ENCODE measurements around the gene PIGR. TPM values are rescaled to one million over a fixed set of nuclear protein-coding genes. Genes with fewer than 3 reads are reported as not detected.

PIGR gene
- total RNA-seq, 1 experiment from 2014 or later = not detected

- ChIA-PET POLR2A (ENCODE audit: low non-redundant PET) (no interaction called here), CTCF (no interaction called here)
- H3K4me1 ChIP-seq (ENCODE audit: insufficient read depth, low read length, poor library complexity, severe bottlenecking) = no peaks in the 10 kb centered on the region
- intact Hi-C loops (cut with micrococcal nuclease; ENCODE audit: unreplicated experiment) = no loop called here
- no peak for DNase-seq (ENCODE audit: low spot score)
- TF ChIP-seq CTCF (conservative IDR thresholded peaks at IDR 0.05; ENCODE audit: low read depth, low read length) = no peak
- no peak for TF ChIP-seq EZH2 (IDR thresholded peaks at IDR 0.05; ENCODE audit: borderline replicate concordance, low read depth, low read length, poor library complexity, severe bottlenecking)
- H3K27me3 ChIP-seq (replicated peaks; ENCODE audit: insufficient read depth, low read depth, low read length, poor library complexity) = peaks cover 43% of the 10 kb centered on the region
- H3K36me3 ChIP-seq (ENCODE audit: insufficient read depth, low read length, poor library complexity, severe bottlenecking) = no peaks in the 10 kb centered on the region
- H3K9me3 ChIP-seq (ENCODE audit: low read depth, low read length, poor library complexity, severe bottlenecking) = no peaks in the 10 kb centered on the region
- no peak overlapping the region for H3K4me3 ChIP-seq (ENCODE audit: low read depth, low read length, poor library complexity, severe bottlenecking)
- no TSS peak for BruUV-seq (replicated peaks)
- H3K27ac ChIP-seq (ENCODE audit: low read depth, low read length, poor library complexity, severe bottlenecking) = no peak overlapping the region
These were observed 29.0 kb upstream of the PIGR start for GRCh38 chr1:206975306-206975705.

GRCh38 chr1:206974140-206974539 lies 27.9 kb upstream of the PIGR start:
- Histone ChIP-seq H3K9me3 (ENCODE audit: low read depth, low read length, poor library complexity, severe bottlenecking) (no peaks in the 10 kb centered on the region), H3K27ac (ENCODE audit: low read depth, low read length, poor library complexity, severe bottlenecking) (no peak overlapping the region), H3K4me1 (ENCODE audit: insufficient read depth, low read length, poor library complexity, severe bottlenecking) (no peaks in the 10 kb centered on the region), H3K36me3 (ENCODE audit: insufficient read depth, low read length, poor library complexity, severe bottlenecking) (no peaks in the 10 kb centered on the region), H3K27me3 (replicated peaks; ENCODE audit: insufficient read depth, low read depth, low read length, poor library complexity) (peaks cover 52% of the 10 kb centered on the region), H3K4me3 (ENCODE audit: low read depth, low read length, poor library complexity, severe bottlenecking) (no peak overlapping the region)
- ChIA-PET CTCF (no interaction called here), POLR2A (ENCODE audit: low non-redundant PET) (no interaction called here)
- TF ChIP-seq EZH2 (IDR thresholded peaks at IDR 0.05; ENCODE audit: borderline replicate concordance, low read depth, low read length, poor library complexity, severe bottlenecking) (no peak), CTCF (conservative IDR thresholded peaks at IDR 0.05; ENCODE audit: low read depth, low read length) (no peak)
- DNase-seq (ENCODE audit: low spot score) = no peak
- intact Hi-C loops (cut with micrococcal nuclease; ENCODE audit: unreplicated experiment) = no loop called here
- BruUV-seq (replicated peaks) = no TSS peak

GRCh38 chr1:206972728-206973127 lies 26.5 kb upstream of the PIGR start:
- no peaks in the 10 kb centered on the region for H3K4me1 ChIP-seq (ENCODE audit: insufficient read depth, low read length, poor library complexity, severe bottlenecking)
- H3K27me3 ChIP-seq (replicated peaks; ENCODE audit: insufficient read depth, low read depth, low read length, poor library complexity) = peaks cover 52% of the 10 kb centered on the region
- H3K27ac ChIP-seq (ENCODE audit: low read depth, low read length, poor library complexity, severe bottlenecking) = no peak overlapping the region
- BruUV-seq (replicated peaks) = no TSS peak
- CTCF ChIA-PET = interaction anchor here (1.1 kb wide), 1 partner anchor 112 kb away, joined by 3 read pairs; no protein-coding TSS in a partner anchor
- H3K9me3 ChIP-seq (ENCODE audit: low read depth, low read length, poor library complexity, severe bottlenecking) = no peaks in the 10 kb centered on the region
- POLR2A ChIA-PET (ENCODE audit: low non-redundant PET) = no interaction called here
- intact Hi-C loops (cut with micrococcal nuclease; ENCODE audit: unreplicated experiment) = no loop called here
- no peak for DNase-seq (ENCODE audit: low spot score)
- H3K36me3 ChIP-seq (ENCODE audit: insufficient read depth, low read length, poor library complexity, severe bottlenecking) = no peaks in the 10 kb centered on the region
- H3K4me3 ChIP-seq (ENCODE audit: low read depth, low read length, poor library complexity, severe bottlenecking) = no peak overlapping the region
- TF ChIP-seq EZH2 (IDR thresholded peaks at IDR 0.05; ENCODE audit: borderline replicate concordance, low read depth, low read length, poor library complexity, severe bottlenecking) (no peak), CTCF (conservative IDR thresholded peaks at IDR 0.05; ENCODE audit: low read depth, low read length) (no peak)

Data from A673 (cell line).